ENCODE measurements around the gene C9. TPM values are rescaled to one million over a fixed set of nuclear protein-coding genes. Genes with fewer than 3 reads are reported as not detected.

Gene C9
- total and polyA plus RNA-seq, 2 donors (not counting 1 experiment from before 2014, with no cell fraction given), result not detected

- no peaks in the 10 kb centered on the region for H3K9me3 ChIP-seq (ENCODE audit: control extremely low read depth in 1 of 3, control insufficient read depth in 2 of 3, insufficient read depth in 1 of 3, low read length in 2 of 3)
- H3K27me3 ChIP-seq (replicated peaks in 1 of 4; ENCODE audit: control extremely low read depth in 1 of 4, control insufficient read depth in 3 of 4, insufficient read depth in 4 of 4, low read length in 3 of 4), result no peaks in the 10 kb centered on the region
- H3K79me2 ChIP-seq (ENCODE audit: control insufficient read depth, insufficient read depth, low read length), result no peaks in the 10 kb centered on the region
- H3K4me2 ChIP-seq (replicated peaks; ENCODE audit: low read depth, low read length, poor library complexity, severe bottlenecking), result no peak overlapping the region
- intact Hi-C loops (cut with micrococcal nuclease), result no loop called here
- no peak overlapping the region for H3K27ac Mint-ChIP-seq
- POLR2A ChIA-PET, result no interaction called here
- peaks cover 3% of the 10 kb centered on the region for H3K27me3 Mint-ChIP-seq
- no peak overlapping the region for H3K9ac ChIP-seq (ENCODE audit: low read length)
- no peaks in the 10 kb centered on the region for H3K9me3 Mint-ChIP-seq (ENCODE audit: insufficient read depth)
- no peak for DNase-seq
- no peaks in the 10 kb centered on the region for H3K4me1 Mint-ChIP-seq
- H3K36me3 ChIP-seq (replicated peaks in 1 of 2; ENCODE audit: control extremely low read depth in 1 of 2, control insufficient read depth in 1 of 2, extremely low read depth in 1 of 2, insufficient read depth in 2 of 2, low read length in 1 of 2), result no peaks in the 10 kb centered on the region
- no peaks in the 10 kb centered on the region for H3K4me1 ChIP-seq (ENCODE audit: control insufficient read depth in 2 of 2, insufficient read depth in 2 of 2, low read length in 2 of 2)
- H2AFZ ChIP-seq (ENCODE audit: insufficient read depth, low read depth, low read length, poor library complexity, severe bottlenecking), result no peak overlapping the region
- no peaks in the 10 kb centered on the region for H4K20me1 ChIP-seq (ENCODE audit: control insufficient read depth, insufficient read depth, low read length, poor library complexity, severe bottlenecking)
- 100% methylated on average over 2 of the region's 3 CpGs for WGBS (ENCODE audit: insufficient coverage)
- ATAC-seq (ENCODE audit: low read depth), result no peak
- H3K4me3 Mint-ChIP-seq, result no peak overlapping the region
- H3K27ac ChIP-seq (ENCODE audit: low read length in 2 of 2), result no peak overlapping the region
- CTCF ChIA-PET, result interaction anchor here (0.9 to 6.1 kb wide), 3 partner anchors 59 to 192 kb away, joined by 3 to 119 read pairs (median 3); no protein-coding TSS in a partner anchor
- no peak for TF ChIP-seq CTCF (IDR thresholded peaks at IDR 0.05)
- TF ChIP-seq EZH2 (IDR thresholded peaks at IDR 0.05; ENCODE audit: borderline replicate concordance, insufficient read depth, low read depth, low read length, poor library complexity, severe bottlenecking), result no peak
- H3K4me3 ChIP-seq (ENCODE audit: control extremely low read depth in 1 of 5, extremely low read depth in 1 of 5, insufficient read depth in 1 of 5, low read depth in 2 of 5, low read length in 4 of 5), result no peak overlapping the region
These were observed 15.4 kb upstream of the C9 start for GRCh38 chr5:39379693-39380092.

GRCh38 chr5:39377613-39378012 is 13.3 kb upstream of the C9 start:
- intact Hi-C loops (cut with micrococcal nuclease), result no loop called here
- Histone ChIP-seq H3K27ac (ENCODE audit: low read length in 2 of 2) (no peak overlapping the region), H3K36me3 (replicated peaks in 1 of 2; ENCODE audit: control extremely low read depth in 1 of 2, control insufficient read depth in 1 of 2, extremely low read depth in 1 of 2, insufficient read depth in 2 of 2, low read length in 1 of 2) (no peaks in the 10 kb centered on the region), H2AFZ (ENCODE audit: insufficient read depth, low read depth, low read length, poor library complexity, severe bottlenecking) (no peak overlapping the region), H3K79me2 (ENCODE audit: control insufficient read depth, insufficient read depth, low read length) (no peaks in the 10 kb centered on the region), H3K9me3 (ENCODE audit: control extremely low read depth in 1 of 3, control insufficient read depth in 2 of 3, insufficient read depth in 1 of 3, low read length in 2 of 3) (no peaks in the 10 kb centered on the region), H3K4me1 (ENCODE audit: control insufficient read depth in 2 of 2, insufficient read depth in 2 of 2, low read length in 2 of 2) (no peaks in the 10 kb centered on the region), H3K4me2 (replicated peaks; ENCODE audit: low read depth, low read length, poor library complexity, severe bottlenecking) (no peak overlapping the region), H3K4me3 (ENCODE audit: control extremely low read depth in 1 of 5, extremely low read depth in 1 of 5, insufficient read depth in 1 of 5, low read depth in 2 of 5, low read length in 4 of 5) (no peak overlapping the region), H3K9ac (ENCODE audit: low read length) (no peak overlapping the region), H3K27me3 (replicated peaks in 1 of 4; ENCODE audit: control extremely low read depth in 1 of 4, control insufficient read depth in 3 of 4, insufficient read depth in 4 of 4, low read length in 3 of 4) (no peaks in the 10 kb centered on the region), H4K20me1 (ENCODE audit: control insufficient read depth, insufficient read depth, low read length, poor library complexity, severe bottlenecking) (no peaks in the 10 kb centered on the region)
- CTCF ChIA-PET, result interaction anchor here (0.9 to 6.1 kb wide), 3 partner anchors 171 to 197 kb away, joined by 3 to 119 read pairs (median 14); no protein-coding TSS in a partner anchor
- no peak overlapping the region for H3K27ac Mint-ChIP-seq
- H3K4me1 Mint-ChIP-seq, result no peaks in the 10 kb centered on the region
- H3K27me3 Mint-ChIP-seq, result peaks cover 3% of the 10 kb centered on the region
- no peak overlapping the region for H3K4me3 Mint-ChIP-seq
- 78% methylated on average over 1 of the region's 2 CpGs for WGBS (ENCODE audit: insufficient coverage)
- POLR2A ChIA-PET, result no interaction called here
- H3K9me3 Mint-ChIP-seq (ENCODE audit: insufficient read depth), result no peaks in the 10 kb centered on the region
- ATAC-seq (ENCODE audit: low read depth) (no peak), DNase-seq (no peak)
- no peak for TF ChIP-seq EZH2 (IDR thresholded peaks at IDR 0.05; ENCODE audit: borderline replicate concordance, insufficient read depth, low read depth, low read length, poor library complexity, severe bottlenecking)
- no peak for TF ChIP-seq CTCF (IDR thresholded peaks at IDR 0.05)
